GM23338 (cell line): ENCODE measurements around the gene CADPS2. TPM values are rescaled to one million over a fixed set of nuclear protein-coding genes. Genes with fewer than 3 reads are reported as not detected.

ENCODE experiments used
- ATAC-seq: fragments of 200-7000 bp; cut with Tn5 transposase; 3 replicates; pipeline ENCODE4 v1.9.1; 2020
- DNase-seq: peaks from one replicate; pipeline ENCODE4 v3.0.0-alpha.2; 2015; ENCODE audit warnings: low spot score
- H2AFZ ChIP-seq: fragments of 200-600 bp; sonication (generic); 2 replicates; pipeline ENCODE4 v1.8.0; 2016; ENCODE audit warnings: antibody characterized with exemption, mild to moderate bottlenecking, moderate library complexity
- H3F3A ChIP-seq: fragments of 200-600 bp; sonication (generic); replicated peaks from 2 replicates; pipeline ENCODE4 v1.8.0; 2017; ENCODE audit warnings: antibody characterized with exemption, mixed run types, low read depth
- H3K27ac ChIP-seq: fragments of 200-600 bp; sonication (generic); 2 replicates; pipeline ENCODE4 v1.6.1; 2016; ENCODE audit warnings: low read depth
- H3K27me3 ChIP-seq: fragments of 200-600 bp; sonication (generic); 2 replicates; pipeline ENCODE4 v1.8.0; 2016; ENCODE audit warnings: mild to moderate bottlenecking, mixed run types, moderate library complexity; ENCODE audit not compliant: insufficient read depth
- H3K36me3 ChIP-seq: fragments of 200-600 bp; sonication (generic); 2 replicates; pipeline ENCODE4 v1.8.0; 2016; ENCODE audit warnings: mild to moderate bottlenecking; ENCODE audit not compliant: insufficient read depth
- H3K4me1 ChIP-seq: fragments of 200-600 bp; sonication (generic); 2 replicates; pipeline ENCODE4 v1.8.0; 2016; ENCODE audit warnings: mild to moderate bottlenecking, moderate library complexity; ENCODE audit not compliant: insufficient read depth
- H3K4me2 ChIP-seq: fragments of 200-600 bp; sonication (generic); 2 replicates; pipeline ENCODE4 v1.7.1; 2017; ENCODE audit warnings: mixed run types
- H3K4me3 ChIP-seq: fragments of 200-600 bp; sonication (generic); 2 replicates; pipeline ENCODE4 v1.6.1; 2016; ENCODE audit warnings: mixed run types
- H3K79me2 ChIP-seq: fragments of 200-600 bp; sonication (generic); replicated peaks from 2 replicates; pipeline ENCODE4 v1.8.0; 2017; ENCODE audit warnings: mild to moderate bottlenecking; ENCODE audit not compliant: insufficient read depth
- H3K9me2 ChIP-seq: fragments of 200-600 bp; sonication (generic); 2 replicates; pipeline ENCODE4 v1.8.0; 2017; ENCODE audit not compliant: insufficient read depth
- H4K20me1 ChIP-seq: fragments of 200-600 bp; sonication (generic); replicated peaks from 2 replicates; pipeline ENCODE4 v1.8.0; 2017; ENCODE audit warnings: mild to moderate bottlenecking; ENCODE audit not compliant: insufficient read depth
- H3K27ac Mint-ChIP-seq: 2 replicates; pipeline ENCODE4 v1.8.0; 2020; ENCODE audit warnings: inconsistent platforms, mild to moderate bottlenecking, moderate library complexity, mixed read lengths
- H3K27me3 Mint-ChIP-seq: 3 replicates; pipeline ENCODE4 v1.8.0; 2022; ENCODE audit warnings: low read depth, mild to moderate bottlenecking, moderate library complexity, mixed read lengths, inconsistent platforms; ENCODE audit not compliant: insufficient read depth, poor library complexity
- H3K36me3 Mint-ChIP-seq: 3 replicates; pipeline ENCODE4 v1.8.0; 2021; ENCODE audit warnings: low read depth, mild to moderate bottlenecking, inconsistent platforms, moderate library complexity, mixed read lengths
- H3K4me1 Mint-ChIP-seq: 3 replicates; pipeline ENCODE4 v1.8.0; 2020; ENCODE audit warnings: mild to moderate bottlenecking, inconsistent platforms, mixed read lengths
- H3K4me3 Mint-ChIP-seq: 3 replicates; pipeline ENCODE4 v1.8.0; 2021; ENCODE audit warnings: moderate library complexity, mild to moderate bottlenecking, inconsistent platforms, mixed read lengths
- H3K9me3 Mint-ChIP-seq: 3 replicates; pipeline ENCODE4 v1.8.0; 2020; ENCODE audit warnings: moderate library complexity, mild to moderate bottlenecking, inconsistent platforms, mixed read lengths
- CREB1 ChIP-seq: fragments of 250-450 bp; sonication (Bioruptor Pico); IDR thresholded peaks from 2 replicates; pipeline ENCODE4 v1.5.0; 2020; ENCODE audit warnings: low read depth, mild to moderate bottlenecking, moderate library complexity
- EZH2 ChIP-seq: fragments of 200-600 bp; sonication (generic); IDR thresholded peaks from one replicate; pipeline ENCODE4 v1.8.0; 2017; ENCODE audit warnings: antibody characterized with exemption, mild to moderate bottlenecking, low read depth; ENCODE audit not compliant: unreplicated experiment
- EZH2phosphoT487 ChIP-seq: fragments of 200-600 bp; sonication (generic); IDR thresholded peaks from one replicate; pipeline ENCODE4 v1.8.1; 2018; ENCODE audit warnings: antibody characterized with exemption; ENCODE audit not compliant: unreplicated experiment
- JUNB ChIP-seq: IDR thresholded peaks from one replicate; pipeline ENCODE4 v1.6.1; 2016; ENCODE audit warnings: antibody characterized with exemption; ENCODE audit not compliant: unreplicated experiment
- NANOG ChIP-seq: IDR thresholded peaks from 2 replicates; pipeline ENCODE4 v1.6.1; 2016; ENCODE audit warnings: antibody characterized with exemption, borderline replicate concordance
- STAT1 ChIP-seq: IDR thresholded peaks from one replicate; pipeline ENCODE4 v1.6.1; 2016; ENCODE audit warnings: antibody characterized with exemption; ENCODE audit not compliant: unreplicated experiment
- ZNF114 ChIP-seq: fragments of 250-450 bp; sonication (Bioruptor Pico); IDR thresholded peaks from 2 replicates; pipeline ENCODE4 v1.5.0; 2020; ENCODE audit warnings: mild to moderate bottlenecking, moderate library complexity
- ZNF331 ChIP-seq: fragments of 250-450 bp; sonication (Bioruptor Pico); IDR thresholded peaks from 2 replicates; pipeline ENCODE4 v1.5.0; 2020; ENCODE audit warnings: low read depth, mild to moderate bottlenecking, moderate library complexity
- polyA plus RNA-seq: library from polyadenylated mRNA; unstranded; fragments of >200 nt; fragmentation: Nextera tagmentation; extraction: Ambion mirVana; gene quantifications from 2 replicates; pipeline ENCODE4 v1.2.1, GENCODE V29; 2016
- total RNA-seq: library from RNA; depleted of rRNA; stranded (reverse); fragments of >200 nt; shearing (Covaris generic); gene quantifications from 2 replicates; pipeline ENCODE4 v1.2.3, GENCODE V29; 2014
- TF ChIP-seq, protein P1 (sequence below): IDR thresholded peaks from one replicate; pipeline ENCODE4 v1.6.1; 2018; ENCODE audit warnings: antibody characterized with exemption; ENCODE audit not compliant: unreplicated experiment
- TF ChIP-seq, protein P2 (sequence below), 2 experiments: fragments of 200-600 bp in 1 of 2; sonication (generic) in 1 of 2; conservative IDR thresholded peaks; 2 replicates each; pipeline versions ENCODE4 v1.5.1 to v1.6.1; 2016 to 2017; ENCODE audit warnings: antibody characterized with exemption in 2 of 2, low read depth in 2 of 2, mild to moderate bottlenecking in 2 of 2, moderate library complexity in 1 of 2
- TF ChIP-seq, protein P3 (sequence below): fragments of 250-450 bp; sonication (Bioruptor Pico); IDR thresholded peaks from 2 replicates; pipeline ENCODE4 v1.5.0; 2020; ENCODE audit warnings: mild to moderate bottlenecking, moderate library complexity

CADPS2 gene
- total and polyA plus RNA-seq, 2 experiments from 2014 or later, result 16.3 to 36.9 TPM

DNA sequence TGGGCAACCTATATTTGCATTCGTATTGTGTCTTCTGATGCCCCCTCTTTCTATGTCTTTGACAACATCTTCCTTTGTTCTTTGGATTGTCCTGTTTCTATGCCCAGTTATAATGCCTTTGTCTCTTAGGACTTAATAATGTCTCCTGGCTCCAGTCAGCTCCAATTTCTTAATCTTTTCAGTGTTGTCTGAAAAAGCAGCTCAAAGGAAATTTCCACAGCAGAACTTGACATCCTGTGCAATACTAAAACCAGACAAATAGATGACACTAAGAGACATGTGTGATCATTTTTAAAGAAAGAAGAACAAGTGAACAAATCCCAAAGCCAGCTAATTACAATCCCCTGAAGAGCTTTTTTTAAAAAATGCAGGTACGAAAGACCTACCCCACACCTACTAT lies 135.9 kb downstream of the CADPS2 start:
- Histone ChIP-seq H3K4me3 (no peak overlapping the region), H3F3A (no peaks in the 10 kb centered on the region; the same call in 1 of the 2 replicates), H3K9me2 (no peaks in the 10 kb centered on the region), H3K4me2 (0 out of 2 replicates have a peak overlapping the region, but pooled peaks have one; percentile 29), H2AFZ (no peak overlapping the region), H3K36me3 (no peaks in the 10 kb centered on the region), H3K79me2 (no peaks in the 10 kb centered on the region; the same call in 1 of the 2 replicates), H3K27me3 (no peaks in the 10 kb centered on the region), H3K4me1 (peaks cover 62% of the 10 kb centered on the region), H4K20me1 (no peaks in the 10 kb centered on the region), H3K27ac (no peak overlapping the region)
- no peak overlapping the region for H3K4me3 Mint-ChIP-seq
- ATAC-seq, result no peak
- peaks cover 55% of the 10 kb centered on the region for H3K4me1 Mint-ChIP-seq
- H3K9me3 Mint-ChIP-seq, result no peaks in the 10 kb centered on the region
- peaks cover 6% of the 10 kb centered on the region for H3K27me3 Mint-ChIP-seq
- H3K27ac Mint-ChIP-seq, result no peak overlapping the region
- TF ChIP-seq, protein P1, sequence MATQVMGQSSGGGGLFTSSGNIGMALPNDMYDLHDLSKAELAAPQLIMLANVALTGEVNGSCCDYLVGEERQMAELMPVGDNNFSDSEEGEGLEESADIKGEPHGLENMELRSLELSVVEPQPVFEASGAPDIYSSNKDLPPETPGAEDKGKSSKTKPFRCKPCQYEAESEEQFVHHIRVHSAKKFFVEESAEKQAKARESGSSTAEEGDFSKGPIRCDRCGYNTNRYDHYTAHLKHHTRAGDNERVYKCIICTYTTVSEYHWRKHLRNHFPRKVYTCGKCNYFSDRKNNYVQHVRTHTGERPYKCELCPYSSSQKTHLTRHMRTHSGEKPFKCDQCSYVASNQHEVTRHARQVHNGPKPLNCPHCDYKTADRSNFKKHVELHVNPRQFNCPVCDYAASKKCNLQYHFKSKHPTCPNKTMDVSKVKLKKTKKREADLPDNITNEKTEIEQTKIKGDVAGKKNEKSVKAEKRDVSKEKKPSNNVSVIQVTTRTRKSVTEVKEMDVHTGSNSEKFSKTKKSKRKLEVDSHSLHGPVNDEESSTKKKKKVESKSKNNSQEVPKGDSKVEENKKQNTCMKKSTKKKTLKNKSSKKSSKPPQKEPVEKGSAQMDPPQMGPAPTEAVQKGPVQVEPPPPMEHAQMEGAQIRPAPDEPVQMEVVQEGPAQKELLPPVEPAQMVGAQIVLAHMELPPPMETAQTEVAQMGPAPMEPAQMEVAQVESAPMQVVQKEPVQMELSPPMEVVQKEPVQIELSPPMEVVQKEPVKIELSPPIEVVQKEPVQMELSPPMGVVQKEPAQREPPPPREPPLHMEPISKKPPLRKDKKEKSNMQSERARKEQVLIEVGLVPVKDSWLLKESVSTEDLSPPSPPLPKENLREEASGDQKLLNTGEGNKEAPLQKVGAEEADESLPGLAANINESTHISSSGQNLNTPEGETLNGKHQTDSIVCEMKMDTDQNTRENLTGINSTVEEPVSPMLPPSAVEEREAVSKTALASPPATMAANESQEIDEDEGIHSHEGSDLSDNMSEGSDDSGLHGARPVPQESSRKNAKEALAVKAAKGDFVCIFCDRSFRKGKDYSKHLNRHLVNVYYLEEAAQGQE, result no peak
- TF ChIP-seq STAT1 (no peak), NANOG (no peak), JUNB (no peak), CREB1 (CRISPR knock-in tag) (no peak), EZH2 (no peak), ZNF114 (CRISPR knock-in tag) (no peak), EZH2phosphoT487 (no peak)
- no peak for DNase-seq
- H3K36me3 Mint-ChIP-seq, result no peaks in the 10 kb centered on the region

DNA sequence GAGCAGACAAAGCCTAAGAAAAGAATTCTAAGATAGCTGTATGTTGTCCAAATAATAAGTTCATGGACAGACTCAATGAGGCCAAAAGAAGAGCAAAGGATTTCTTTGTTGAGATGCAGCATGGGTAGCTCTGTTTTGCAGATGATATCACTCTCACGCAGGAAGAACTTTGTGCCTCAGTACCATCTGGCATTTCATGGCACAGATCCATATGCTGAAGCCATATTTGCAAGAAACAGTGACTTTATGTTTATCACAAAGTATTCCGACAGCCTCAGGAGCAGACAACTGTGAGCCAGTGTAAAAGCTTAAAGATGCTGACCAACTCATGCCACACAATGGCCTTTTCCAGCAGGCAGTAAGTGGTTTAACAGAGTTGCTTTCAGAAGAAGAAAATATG lies 138.1 kb downstream of the CADPS2 start:
- Histone ChIP-seq H3K4me2 (no peak overlapping the region), H2AFZ (no peak overlapping the region), H3K27ac (no peak overlapping the region), H3K4me1 (peaks cover 71% of the 10 kb centered on the region), H3K79me2 (no peaks in the 10 kb centered on the region; the same call in 1 of the 2 replicates), H3F3A (no peaks in the 10 kb centered on the region; the same call in 1 of the 2 replicates), H3K36me3 (no peaks in the 10 kb centered on the region), H3K9me2 (no peaks in the 10 kb centered on the region), H4K20me1 (no peaks in the 10 kb centered on the region), H3K4me3 (no peak overlapping the region), H3K27me3 (no peaks in the 10 kb centered on the region)
- Mint-ChIP-seq H3K36me3 (no peaks in the 10 kb centered on the region), H3K27me3 (peaks cover 4% of the 10 kb centered on the region), H3K27ac (no peak overlapping the region), H3K4me3 (no peak overlapping the region), H3K4me1 (peaks cover 65% of the 10 kb centered on the region), H3K9me3 (no peaks in the 10 kb centered on the region)
- no peak for ATAC-seq
- DNase-seq, result no peak
- TF ChIP-seq CREB1 (CRISPR knock-in tag) (no peak), NANOG (no peak), ZNF331 (CRISPR knock-in tag) (no peak), JUNB (no peak)
- TF ChIP-seq, protein P2, sequence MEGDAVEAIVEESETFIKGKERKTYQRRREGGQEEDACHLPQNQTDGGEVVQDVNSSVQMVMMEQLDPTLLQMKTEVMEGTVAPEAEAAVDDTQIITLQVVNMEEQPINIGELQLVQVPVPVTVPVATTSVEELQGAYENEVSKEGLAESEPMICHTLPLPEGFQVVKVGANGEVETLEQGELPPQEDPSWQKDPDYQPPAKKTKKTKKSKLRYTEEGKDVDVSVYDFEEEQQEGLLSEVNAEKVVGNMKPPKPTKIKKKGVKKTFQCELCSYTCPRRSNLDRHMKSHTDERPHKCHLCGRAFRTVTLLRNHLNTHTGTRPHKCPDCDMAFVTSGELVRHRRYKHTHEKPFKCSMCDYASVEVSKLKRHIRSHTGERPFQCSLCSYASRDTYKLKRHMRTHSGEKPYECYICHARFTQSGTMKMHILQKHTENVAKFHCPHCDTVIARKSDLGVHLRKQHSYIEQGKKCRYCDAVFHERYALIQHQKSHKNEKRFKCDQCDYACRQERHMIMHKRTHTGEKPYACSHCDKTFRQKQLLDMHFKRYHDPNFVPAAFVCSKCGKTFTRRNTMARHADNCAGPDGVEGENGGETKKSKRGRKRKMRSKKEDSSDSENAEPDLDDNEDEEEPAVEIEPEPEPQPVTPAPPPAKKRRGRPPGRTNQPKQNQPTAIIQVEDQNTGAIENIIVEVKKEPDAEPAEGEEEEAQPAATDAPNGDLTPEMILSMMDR (conservative IDR thresholded peaks at IDR 0.05; ENCODE audit: low read depth in 2 of 2), result no peak
- TF ChIP-seq, protein P3, sequence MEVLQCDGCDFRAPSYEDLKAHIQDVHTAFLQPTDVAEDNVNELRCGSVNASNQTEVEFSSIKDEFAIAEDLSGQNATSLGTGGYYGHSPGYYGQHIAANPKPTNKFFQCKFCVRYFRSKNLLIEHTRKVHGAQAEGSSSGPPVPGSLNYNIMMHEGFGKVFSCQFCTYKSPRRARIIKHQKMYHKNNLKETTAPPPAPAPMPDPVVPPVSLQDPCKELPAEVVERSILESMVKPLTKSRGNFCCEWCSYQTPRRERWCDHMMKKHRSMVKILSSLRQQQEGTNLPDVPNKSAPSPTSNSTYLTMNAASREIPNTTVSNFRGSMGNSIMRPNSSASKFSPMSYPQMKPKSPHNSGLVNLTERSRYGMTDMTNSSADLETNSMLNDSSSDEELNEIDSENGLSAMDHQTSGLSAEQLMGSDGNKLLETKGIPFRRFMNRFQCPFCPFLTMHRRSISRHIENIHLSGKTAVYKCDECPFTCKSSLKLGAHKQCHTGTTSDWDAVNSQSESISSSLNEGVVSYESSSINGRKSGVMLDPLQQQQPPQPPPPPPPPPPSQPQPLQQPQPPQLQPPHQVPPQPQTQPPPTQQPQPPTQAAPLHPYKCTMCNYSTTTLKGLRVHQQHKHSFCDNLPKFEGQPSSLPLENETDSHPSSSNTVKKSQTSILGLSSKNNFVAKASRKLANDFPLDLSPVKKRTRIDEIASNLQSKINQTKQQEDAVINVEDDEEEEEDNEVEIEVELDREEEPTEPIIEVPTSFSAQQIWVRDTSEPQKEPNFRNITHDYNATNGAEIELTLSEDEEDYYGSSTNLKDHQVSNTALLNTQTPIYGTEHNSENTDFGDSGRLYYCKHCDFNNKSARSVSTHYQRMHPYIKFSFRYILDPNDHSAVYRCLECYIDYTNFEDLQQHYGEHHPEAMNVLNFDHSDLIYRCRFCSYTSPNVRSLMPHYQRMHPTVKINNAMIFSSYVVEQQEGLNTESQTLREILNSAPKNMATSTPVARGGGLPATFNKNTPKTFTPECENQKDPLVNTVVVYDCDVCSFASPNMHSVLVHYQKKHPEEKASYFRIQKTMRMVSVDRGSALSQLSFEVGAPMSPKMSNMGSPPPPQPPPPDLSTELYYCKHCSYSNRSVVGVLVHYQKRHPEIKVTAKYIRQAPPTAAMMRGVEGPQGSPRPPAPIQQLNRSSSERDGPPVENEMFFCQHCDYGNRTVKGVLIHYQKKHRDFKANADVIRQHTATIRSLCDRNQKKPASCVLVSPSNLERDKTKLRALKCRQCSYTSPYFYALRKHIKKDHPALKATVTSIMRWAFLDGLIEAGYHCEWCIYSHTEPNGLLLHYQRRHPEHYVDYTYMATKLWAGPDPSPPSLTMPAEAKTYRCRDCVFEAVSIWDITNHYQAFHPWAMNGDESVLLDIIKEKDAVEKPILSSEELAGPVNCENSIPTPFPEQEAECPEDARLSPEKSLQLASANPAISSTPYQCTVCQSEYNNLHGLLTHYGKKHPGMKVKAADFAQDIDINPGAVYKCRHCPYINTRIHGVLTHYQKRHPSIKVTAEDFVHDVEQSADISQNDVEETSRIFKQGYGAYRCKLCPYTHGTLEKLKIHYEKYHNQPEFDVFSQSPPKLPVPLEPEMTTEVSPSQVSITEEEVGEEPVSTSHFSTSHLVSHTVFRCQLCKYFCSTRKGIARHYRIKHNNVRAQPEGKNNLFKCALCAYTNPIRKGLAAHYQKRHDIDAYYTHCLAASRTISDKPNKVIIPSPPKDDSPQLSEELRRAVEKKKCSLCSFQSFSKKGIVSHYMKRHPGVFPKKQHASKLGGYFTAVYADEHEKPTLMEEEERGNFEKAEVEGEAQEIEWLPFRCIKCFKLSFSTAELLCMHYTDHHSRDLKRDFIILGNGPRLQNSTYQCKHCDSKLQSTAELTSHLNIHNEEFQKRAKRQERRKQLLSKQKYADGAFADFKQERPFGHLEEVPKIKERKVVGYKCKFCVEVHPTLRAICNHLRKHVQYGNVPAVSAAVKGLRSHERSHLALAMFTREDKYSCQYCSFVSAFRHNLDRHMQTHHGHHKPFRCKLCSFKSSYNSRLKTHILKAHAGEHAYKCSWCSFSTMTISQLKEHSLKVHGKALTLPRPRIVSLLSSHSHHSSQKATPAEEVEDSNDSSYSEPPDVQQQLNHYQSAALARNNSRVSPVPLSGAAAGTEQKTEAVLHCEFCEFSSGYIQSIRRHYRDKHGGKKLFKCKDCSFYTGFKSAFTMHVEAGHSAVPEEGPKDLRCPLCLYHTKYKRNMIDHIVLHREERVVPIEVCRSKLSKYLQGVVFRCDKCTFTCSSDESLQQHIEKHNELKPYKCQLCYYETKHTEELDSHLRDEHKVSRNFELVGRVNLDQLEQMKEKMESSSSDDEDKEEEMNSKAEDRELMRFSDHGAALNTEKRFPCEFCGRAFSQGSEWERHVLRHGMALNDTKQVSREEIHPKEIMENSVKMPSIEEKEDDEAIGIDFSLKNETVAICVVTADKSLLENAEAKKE (CRISPR knock-in tag), result no peak
